GM23338 (cell line): Measurements from ENCODE around the gene ATF4. TPM values are rescaled to one million over a fixed set of nuclear protein-coding genes. Genes with fewer than 3 reads are reported as not detected.

Experiments used
- ATAC-seq: fragments of 200-7000 bp; cut with Tn5 transposase; 3 replicates; pipeline ENCODE4 v1.9.1; 2020
- DNase-seq: peaks from one replicate; pipeline ENCODE4 v3.0.0-alpha.2; 2015; ENCODE audit warnings: low spot score
- H2AFZ ChIP-seq: fragments of 200-600 bp; sonication (generic); 2 replicates; pipeline ENCODE4 v1.8.0; 2016; ENCODE audit warnings: antibody characterized with exemption, mild to moderate bottlenecking, moderate library complexity
- H3F3A ChIP-seq: fragments of 200-600 bp; sonication (generic); replicated peaks from 2 replicates; pipeline ENCODE4 v1.8.0; 2017; ENCODE audit warnings: antibody characterized with exemption, mixed run types, low read depth
- H3K27ac ChIP-seq: fragments of 200-600 bp; sonication (generic); 2 replicates; pipeline ENCODE4 v1.6.1; 2016; ENCODE audit warnings: low read depth
- H3K27me3 ChIP-seq: fragments of 200-600 bp; sonication (generic); 2 replicates; pipeline ENCODE4 v1.8.0; 2016; ENCODE audit warnings: mild to moderate bottlenecking, mixed run types, moderate library complexity; ENCODE audit not compliant: insufficient read depth
- H3K36me3 ChIP-seq: fragments of 200-600 bp; sonication (generic); 2 replicates; pipeline ENCODE4 v1.8.0; 2016; ENCODE audit warnings: mild to moderate bottlenecking; ENCODE audit not compliant: insufficient read depth
- H3K4me1 ChIP-seq: fragments of 200-600 bp; sonication (generic); 2 replicates; pipeline ENCODE4 v1.8.0; 2016; ENCODE audit warnings: mild to moderate bottlenecking, moderate library complexity; ENCODE audit not compliant: insufficient read depth
- H3K4me2 ChIP-seq: fragments of 200-600 bp; sonication (generic); 2 replicates; pipeline ENCODE4 v1.7.1; 2017; ENCODE audit warnings: mixed run types
- H3K4me3 ChIP-seq: fragments of 200-600 bp; sonication (generic); 2 replicates; pipeline ENCODE4 v1.6.1; 2016; ENCODE audit warnings: mixed run types
- H3K79me2 ChIP-seq: fragments of 200-600 bp; sonication (generic); replicated peaks from 2 replicates; pipeline ENCODE4 v1.8.0; 2017; ENCODE audit warnings: mild to moderate bottlenecking; ENCODE audit not compliant: insufficient read depth
- H3K9me2 ChIP-seq: fragments of 200-600 bp; sonication (generic); 2 replicates; pipeline ENCODE4 v1.8.0; 2017; ENCODE audit not compliant: insufficient read depth
- H4K20me1 ChIP-seq: fragments of 200-600 bp; sonication (generic); replicated peaks from 2 replicates; pipeline ENCODE4 v1.8.0; 2017; ENCODE audit warnings: mild to moderate bottlenecking; ENCODE audit not compliant: insufficient read depth
- H3K27ac Mint-ChIP-seq: 2 replicates; pipeline ENCODE4 v1.8.0; 2020; ENCODE audit warnings: inconsistent platforms, mild to moderate bottlenecking, moderate library complexity, mixed read lengths
- H3K27me3 Mint-ChIP-seq: 3 replicates; pipeline ENCODE4 v1.8.0; 2022; ENCODE audit warnings: low read depth, mild to moderate bottlenecking, moderate library complexity, mixed read lengths, inconsistent platforms; ENCODE audit not compliant: insufficient read depth, poor library complexity
- H3K36me3 Mint-ChIP-seq: 3 replicates; pipeline ENCODE4 v1.8.0; 2021; ENCODE audit warnings: low read depth, mild to moderate bottlenecking, inconsistent platforms, moderate library complexity, mixed read lengths
- H3K4me1 Mint-ChIP-seq: 3 replicates; pipeline ENCODE4 v1.8.0; 2020; ENCODE audit warnings: mild to moderate bottlenecking, inconsistent platforms, mixed read lengths
- H3K4me3 Mint-ChIP-seq: 3 replicates; pipeline ENCODE4 v1.8.0; 2021; ENCODE audit warnings: moderate library complexity, mild to moderate bottlenecking, inconsistent platforms, mixed read lengths
- H3K9me3 Mint-ChIP-seq: 3 replicates; pipeline ENCODE4 v1.8.0; 2020; ENCODE audit warnings: moderate library complexity, mild to moderate bottlenecking, inconsistent platforms, mixed read lengths
- CREB1 ChIP-seq: fragments of 250-450 bp; sonication (Bioruptor Pico); IDR thresholded peaks from 2 replicates; pipeline ENCODE4 v1.5.0; 2020; ENCODE audit warnings: low read depth, mild to moderate bottlenecking, moderate library complexity
- EZH2 ChIP-seq: fragments of 200-600 bp; sonication (generic); IDR thresholded peaks from one replicate; pipeline ENCODE4 v1.8.0; 2017; ENCODE audit warnings: antibody characterized with exemption, mild to moderate bottlenecking, low read depth; ENCODE audit not compliant: unreplicated experiment
- JUNB ChIP-seq: IDR thresholded peaks from one replicate; pipeline ENCODE4 v1.6.1; 2016; ENCODE audit warnings: antibody characterized with exemption; ENCODE audit not compliant: unreplicated experiment
- NANOG ChIP-seq: IDR thresholded peaks from 2 replicates; pipeline ENCODE4 v1.6.1; 2016; ENCODE audit warnings: antibody characterized with exemption, borderline replicate concordance
- POLR2AphosphoS5 ChIP-seq: IDR thresholded peaks from 2 replicates; pipeline ENCODE4 v1.6.1; 2016; ENCODE audit warnings: antibody characterized with exemption, low read depth
- REST ChIP-seq: IDR thresholded peaks from one replicate; pipeline ENCODE4 v1.6.1; 2018; ENCODE audit warnings: antibody characterized with exemption; ENCODE audit not compliant: unreplicated experiment
- STAT1 ChIP-seq: IDR thresholded peaks from one replicate; pipeline ENCODE4 v1.6.1; 2016; ENCODE audit warnings: antibody characterized with exemption; ENCODE audit not compliant: unreplicated experiment
- ZNF114 ChIP-seq: fragments of 250-450 bp; sonication (Bioruptor Pico); IDR thresholded peaks from 2 replicates; pipeline ENCODE4 v1.5.0; 2020; ENCODE audit warnings: mild to moderate bottlenecking, moderate library complexity
- ZNF331 ChIP-seq: fragments of 250-450 bp; sonication (Bioruptor Pico); IDR thresholded peaks from 2 replicates; pipeline ENCODE4 v1.5.0; 2020; ENCODE audit warnings: low read depth, mild to moderate bottlenecking, moderate library complexity
- ZNF462 ChIP-seq: fragments of 250-450 bp; sonication (Bioruptor Pico); IDR thresholded peaks from 2 replicates; pipeline ENCODE4 v1.5.0; 2020; ENCODE audit warnings: mild to moderate bottlenecking, moderate library complexity
- polyA plus RNA-seq: library from polyadenylated mRNA; unstranded; fragments of >200 nt; fragmentation: Nextera tagmentation; extraction: Ambion mirVana; gene quantifications from 2 replicates; pipeline ENCODE4 v1.2.1, GENCODE V29; 2016
- total RNA-seq: library from RNA; depleted of rRNA; stranded (reverse); fragments of >200 nt; shearing (Covaris generic); gene quantifications from 2 replicates; pipeline ENCODE4 v1.2.3, GENCODE V29; 2014
- TF ChIP-seq, protein P1 (sequence below), 2 experiments: fragments of 200-600 bp in 1 of 2; sonication (generic) in 1 of 2; conservative IDR thresholded peaks; 2 replicates each; pipeline versions ENCODE4 v1.5.1 to v1.6.1; 2016 to 2017; ENCODE audit warnings: antibody characterized with exemption in 2 of 2, low read depth in 2 of 2, mild to moderate bottlenecking in 2 of 2, moderate library complexity in 1 of 2

ATF4 gene
- total and polyA plus RNA-seq, 2 experiments from 2014 or later: 446 to 553 TPM

- no peak for TF ChIP-seq ZNF462 (CRISPR knock-in tag)
- TF ChIP-seq ZNF114: no peak
- TF ChIP-seq REST: no peak
- no peak for TF ChIP-seq POLR2AphosphoS5
Measured at GRCh38 chr22:39475337-39475736, 45.0 kb upstream of the ATF4 start (continued).

DNA sequence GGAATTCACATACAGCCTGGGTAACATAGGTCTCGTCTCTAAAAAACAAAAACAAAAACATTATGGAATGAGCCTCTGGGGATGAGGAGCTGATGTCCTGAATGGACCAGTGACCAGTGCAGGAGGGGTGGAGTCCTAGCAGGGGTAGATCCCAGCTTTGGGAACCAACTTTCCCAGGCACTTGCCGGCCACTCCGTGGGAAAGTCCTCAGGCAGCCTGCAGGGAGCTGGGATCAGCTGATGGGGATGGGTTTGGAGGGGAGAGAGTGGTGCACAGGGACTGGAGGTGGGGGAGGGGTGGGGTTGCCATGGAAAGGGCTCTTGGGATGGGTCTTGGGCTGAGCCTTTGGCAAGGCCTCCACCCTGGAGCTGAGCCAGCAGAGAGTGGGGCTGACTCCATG lies 44.5 kb upstream of the ATF4 start:
- DNase-seq (no peak), ATAC-seq (no peak)
- Histone ChIP-seq H4K20me1 (peaks cover 7% of the 10 kb centered on the region; the same call in 1 of the 2 replicates), H3K27me3 (no peaks in the 10 kb centered on the region), H2AFZ (no peak overlapping the region), H3K4me2 (no peak overlapping the region), H3K36me3 (no peaks in the 10 kb centered on the region), H3K27ac (no peak overlapping the region), H3F3A (peaks cover 14% of the 10 kb centered on the region), H3K4me3 (no peak overlapping the region), H3K79me2 (no peaks in the 10 kb centered on the region), H3K9me2 (no peaks in the 10 kb centered on the region), H3K4me1 (peaks cover 43% of the 10 kb centered on the region)
- Mint-ChIP-seq H3K4me1 (peaks cover 55% of the 10 kb centered on the region), H3K36me3 (no peaks in the 10 kb centered on the region; the same call in 2 of the 3 replicates), H3K4me3 (no peak overlapping the region), H3K9me3 (no peaks in the 10 kb centered on the region; the same call in 2 of the 3 replicates), H3K27ac (no peak overlapping the region), H3K27me3 (peaks cover 15% of the 10 kb centered on the region)
- TF ChIP-seq EZH2 (no peak), STAT1 (no peak), JUNB (no peak), ZNF331 (CRISPR knock-in tag) (no peak), NANOG (no peak), CREB1 (CRISPR knock-in tag) (no peak)
- TF ChIP-seq, protein P1, sequence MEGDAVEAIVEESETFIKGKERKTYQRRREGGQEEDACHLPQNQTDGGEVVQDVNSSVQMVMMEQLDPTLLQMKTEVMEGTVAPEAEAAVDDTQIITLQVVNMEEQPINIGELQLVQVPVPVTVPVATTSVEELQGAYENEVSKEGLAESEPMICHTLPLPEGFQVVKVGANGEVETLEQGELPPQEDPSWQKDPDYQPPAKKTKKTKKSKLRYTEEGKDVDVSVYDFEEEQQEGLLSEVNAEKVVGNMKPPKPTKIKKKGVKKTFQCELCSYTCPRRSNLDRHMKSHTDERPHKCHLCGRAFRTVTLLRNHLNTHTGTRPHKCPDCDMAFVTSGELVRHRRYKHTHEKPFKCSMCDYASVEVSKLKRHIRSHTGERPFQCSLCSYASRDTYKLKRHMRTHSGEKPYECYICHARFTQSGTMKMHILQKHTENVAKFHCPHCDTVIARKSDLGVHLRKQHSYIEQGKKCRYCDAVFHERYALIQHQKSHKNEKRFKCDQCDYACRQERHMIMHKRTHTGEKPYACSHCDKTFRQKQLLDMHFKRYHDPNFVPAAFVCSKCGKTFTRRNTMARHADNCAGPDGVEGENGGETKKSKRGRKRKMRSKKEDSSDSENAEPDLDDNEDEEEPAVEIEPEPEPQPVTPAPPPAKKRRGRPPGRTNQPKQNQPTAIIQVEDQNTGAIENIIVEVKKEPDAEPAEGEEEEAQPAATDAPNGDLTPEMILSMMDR (conservative IDR thresholded peaks at IDR 0.05; ENCODE audit: low read depth in 2 of 2): no peak
